IPS DF 19.7 (cell line): ENCODE results near the gene DOCK9.

Experiments used
- DNase-seq: peaks from one replicate; pipeline ENCODE4 v3.0.0-alpha.2; 2013; ENCODE audit warnings: low read depth, low spot score

Gene DOCK9

DNA sequence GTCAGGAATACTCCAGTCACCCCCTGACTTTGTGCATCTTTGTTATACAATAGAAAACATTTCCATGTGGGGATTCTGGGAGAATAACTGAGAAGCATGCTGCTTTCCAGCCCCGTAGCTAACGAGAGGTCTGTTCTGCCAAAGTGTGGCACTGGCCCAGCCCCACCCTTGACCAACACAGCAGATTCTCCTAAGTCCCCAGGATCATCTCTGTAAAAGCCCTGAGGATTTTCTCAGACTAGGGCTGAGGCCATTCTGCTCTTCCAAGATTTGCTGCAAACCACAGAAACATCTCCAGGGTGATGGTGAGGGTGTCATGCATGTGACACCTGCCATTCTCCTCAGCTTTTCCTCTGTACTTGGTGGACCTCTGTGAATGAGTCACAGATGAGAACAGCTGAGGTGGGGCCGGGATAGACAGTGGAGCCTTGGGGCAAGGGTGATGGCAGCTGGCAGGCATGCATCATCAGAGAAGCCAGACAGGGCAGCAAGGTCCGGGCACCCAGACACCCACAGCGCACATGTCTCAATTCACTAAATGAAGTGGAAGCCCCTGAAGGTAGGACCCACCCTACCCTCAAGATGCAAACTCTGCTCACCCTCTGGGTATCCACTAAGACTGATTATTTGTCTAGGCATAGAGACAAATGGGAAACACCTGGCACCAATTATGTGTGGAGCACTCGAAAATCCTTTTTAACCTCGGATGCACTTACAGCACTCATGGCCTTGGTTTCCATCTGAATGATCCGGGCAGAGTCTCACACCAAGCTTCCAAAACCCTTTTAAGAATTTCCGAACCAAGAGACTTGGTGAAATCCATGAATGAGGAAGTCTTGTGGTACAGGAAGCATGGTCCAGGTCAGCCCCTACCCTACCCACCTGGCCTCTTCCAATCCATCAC is 20.1 kb upstream of the DOCK9 start:
- DNase-seq = no peak

DNA sequence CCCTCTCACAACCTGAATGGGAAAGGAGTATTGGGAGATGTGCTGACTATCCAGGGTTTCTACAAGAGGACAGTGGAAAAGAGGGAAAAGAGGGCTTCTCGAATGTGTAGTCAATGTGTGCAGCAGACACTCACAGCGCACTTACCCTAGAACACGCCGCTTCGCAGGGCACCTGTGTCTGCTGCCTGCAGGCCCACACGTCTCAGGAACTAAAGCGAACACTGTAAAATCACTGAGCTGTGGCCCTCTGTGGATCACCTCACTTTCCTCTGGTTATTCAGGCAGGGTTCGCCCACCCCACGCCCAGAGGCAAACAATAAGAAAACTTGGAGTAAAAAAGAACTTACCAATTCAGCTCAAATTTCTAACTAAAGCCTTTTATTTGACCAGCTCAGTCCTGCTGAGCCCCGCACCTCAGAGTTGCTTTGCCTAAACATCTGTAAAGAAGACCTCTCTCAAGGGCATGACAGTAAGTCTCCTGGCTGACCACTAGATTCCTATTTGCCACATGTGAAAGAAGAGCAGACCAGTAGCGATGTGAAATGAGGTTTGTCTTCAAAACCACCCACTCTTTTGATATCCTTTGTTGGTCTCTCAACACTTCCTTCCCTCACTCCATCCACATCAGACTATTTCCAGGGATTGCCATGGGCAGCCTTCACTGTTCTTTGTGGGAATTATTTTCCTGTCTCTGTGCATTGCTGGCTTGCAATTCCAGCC is 19.3 kb upstream of the DOCK9 start:
- DNase-seq = no peak

DNA sequence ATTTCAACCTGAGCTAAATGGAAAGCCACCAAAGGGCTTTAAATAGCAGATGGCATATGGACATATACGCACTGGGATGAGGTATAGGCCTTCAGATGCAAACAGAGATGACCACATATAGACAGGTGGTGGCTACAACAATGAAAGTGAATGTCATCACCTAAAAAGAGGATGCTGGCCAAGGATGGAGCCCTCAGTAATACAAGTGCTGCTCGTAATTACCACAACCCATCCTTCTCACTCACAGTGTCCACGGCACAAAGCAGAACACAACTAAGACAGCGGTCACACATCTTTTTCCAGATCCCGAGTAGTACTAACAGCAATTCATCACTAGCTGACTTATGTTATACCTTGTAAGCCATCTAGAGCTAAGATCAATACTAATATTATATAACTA is 18.2 kb upstream of the DOCK9 start:
- DNase-seq = no peak

DNA sequence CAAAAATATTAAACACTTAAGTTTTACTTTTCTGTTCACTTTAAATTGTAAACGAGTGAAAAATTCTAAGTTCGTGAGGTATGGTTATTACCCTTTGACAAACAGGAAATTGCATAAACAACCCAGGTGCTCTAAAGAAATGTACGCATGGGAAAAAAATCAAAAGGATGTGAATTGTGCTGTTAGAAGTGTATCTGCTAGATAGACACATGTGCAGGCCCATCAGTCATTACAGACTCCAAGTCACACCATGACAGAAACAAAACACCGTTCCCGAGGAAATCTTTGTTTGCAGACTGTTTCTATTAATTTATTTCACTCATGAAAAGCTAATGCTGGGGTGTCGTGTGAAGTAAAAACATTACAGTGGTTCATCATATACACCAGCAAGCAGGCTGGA is 17.0 kb upstream of the DOCK9 start:
- no peak for DNase-seq

DNA sequence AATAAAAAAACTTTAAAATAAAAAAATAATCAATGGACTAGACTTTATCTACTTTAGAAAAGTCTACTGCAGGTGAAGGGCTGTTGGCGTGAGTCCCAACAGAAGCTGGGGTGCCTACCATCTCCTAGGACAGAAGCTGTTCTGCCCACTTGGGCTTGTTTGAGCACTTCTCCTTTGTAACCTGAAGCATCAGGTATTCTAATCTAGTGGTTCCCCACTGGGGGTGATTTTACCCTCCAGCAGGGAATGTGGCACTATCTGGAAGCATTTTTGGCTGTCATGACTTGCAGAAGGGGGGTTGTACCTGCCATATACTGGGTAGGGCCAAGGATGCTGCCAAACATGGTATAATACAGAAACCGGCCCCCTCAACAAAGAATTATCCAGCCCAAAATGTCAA is 16.2 kb upstream of the DOCK9 start:
- no peak for DNase-seq

DNA sequence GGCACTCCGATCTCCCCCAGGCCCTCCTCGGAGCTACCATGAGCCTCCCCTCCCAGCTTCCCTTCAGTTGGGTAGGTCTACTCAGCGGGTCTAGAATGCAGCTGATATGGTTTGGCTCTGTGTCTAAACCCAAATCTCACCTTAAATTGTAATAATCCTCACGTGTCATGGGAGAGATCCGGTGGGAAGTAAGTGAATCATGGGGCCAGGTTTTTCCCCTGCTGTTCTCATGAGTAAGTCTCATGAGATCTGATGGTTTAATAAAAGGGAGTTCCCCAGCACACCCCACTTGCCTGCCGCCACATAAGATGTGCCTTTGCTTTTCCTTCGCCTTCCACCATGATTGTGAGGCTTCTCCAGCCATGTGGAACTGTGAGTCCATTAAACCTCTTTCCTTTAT is 14.5 kb upstream of the DOCK9 start:
- no peak for DNase-seq

DNA sequence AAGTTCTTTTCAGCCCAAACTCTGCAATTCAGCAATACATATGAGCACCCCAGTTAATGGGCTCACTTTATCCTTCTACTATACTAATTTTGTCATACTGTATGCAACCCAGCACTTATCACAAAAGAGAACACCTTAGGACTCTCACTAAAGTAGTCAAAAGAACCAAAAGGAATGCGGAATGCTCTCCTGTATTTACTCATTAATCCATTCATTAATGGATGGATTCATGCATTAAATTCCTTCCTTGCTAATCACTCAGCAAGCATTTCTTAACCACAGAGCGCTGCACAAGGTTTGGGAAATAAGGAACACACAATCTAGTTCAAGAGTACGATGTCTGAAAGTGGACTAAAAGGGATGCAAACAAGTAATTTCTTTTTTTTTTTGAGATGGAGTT is 12.8 kb upstream of the DOCK9 start:
- no peak for DNase-seq

DNA sequence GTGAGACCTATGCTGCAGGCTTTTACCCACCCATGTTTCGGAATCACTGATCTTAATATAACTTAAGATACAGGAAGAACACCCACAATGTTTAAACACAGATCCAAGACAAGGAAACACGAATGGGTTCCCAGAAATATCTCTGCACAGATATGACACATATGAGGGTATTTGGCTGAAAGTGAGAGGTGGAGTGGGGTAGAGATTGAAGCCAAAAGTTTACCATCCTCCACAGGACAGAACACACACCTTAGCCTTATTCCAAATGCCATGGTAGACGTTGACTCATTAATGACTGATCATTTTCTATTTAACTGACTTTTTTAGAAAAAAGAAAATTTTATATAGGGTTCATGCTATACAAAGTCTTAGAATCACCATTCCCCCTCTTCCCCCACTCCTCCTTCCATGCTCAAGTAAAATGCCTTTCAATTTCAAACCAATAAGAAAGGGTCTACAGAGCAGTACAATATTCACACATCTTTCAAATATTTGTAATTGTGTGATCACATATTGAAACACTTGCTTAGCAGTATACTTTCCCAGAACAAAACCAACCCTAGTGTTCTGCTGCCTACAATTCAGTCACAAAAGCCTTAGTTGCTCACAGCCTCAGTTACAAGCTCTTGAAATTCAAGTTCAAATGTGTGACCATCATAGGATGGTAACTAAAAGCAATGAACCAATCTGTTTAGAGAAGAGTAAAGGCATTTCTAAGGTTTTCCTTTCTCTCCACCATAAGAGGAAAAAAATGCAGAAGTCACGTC is 11.8 kb upstream of the DOCK9 start:
- no peak for DNase-seq

DNA sequence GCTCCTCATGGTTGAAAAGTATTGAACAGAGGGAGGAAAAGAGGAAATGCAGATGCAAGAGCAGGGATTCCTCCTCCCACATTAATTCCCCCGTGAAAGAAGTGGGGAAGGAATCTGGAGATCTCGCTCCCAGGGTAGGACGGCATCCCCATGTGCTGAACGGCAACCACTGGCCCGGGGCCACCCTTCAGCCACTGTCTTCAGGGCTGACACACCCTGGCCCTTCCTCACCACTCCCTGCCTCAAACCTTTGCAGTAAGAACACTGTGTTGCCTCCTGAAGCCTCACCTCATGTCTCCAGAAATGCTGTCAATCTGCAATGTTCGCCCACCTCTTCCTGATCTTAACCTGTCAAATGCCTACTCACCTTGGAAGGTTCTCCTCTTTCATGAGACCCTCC is 10.9 kb upstream of the DOCK9 start:
- DNase-seq = no peak

DNA sequence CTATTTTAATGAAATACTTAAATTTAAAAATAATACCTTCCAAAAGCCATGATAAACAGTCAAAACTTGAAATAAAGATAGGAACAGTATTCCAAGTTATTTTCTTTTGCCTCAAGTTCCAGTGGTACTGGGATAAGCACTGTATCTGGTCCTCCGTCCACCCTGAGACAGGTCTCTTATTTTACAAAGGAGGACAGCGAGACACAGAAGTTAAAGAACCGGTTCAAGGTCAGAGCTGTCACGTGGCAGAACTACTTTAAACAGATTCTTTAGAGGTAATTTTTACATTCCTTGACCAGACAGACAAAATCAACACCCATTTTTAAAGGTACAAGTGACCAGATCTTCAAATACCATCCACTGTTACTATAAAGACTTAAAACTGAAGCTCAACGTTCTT is 10.4 kb upstream of the DOCK9 start:
- DNase-seq = no peak

DNA sequence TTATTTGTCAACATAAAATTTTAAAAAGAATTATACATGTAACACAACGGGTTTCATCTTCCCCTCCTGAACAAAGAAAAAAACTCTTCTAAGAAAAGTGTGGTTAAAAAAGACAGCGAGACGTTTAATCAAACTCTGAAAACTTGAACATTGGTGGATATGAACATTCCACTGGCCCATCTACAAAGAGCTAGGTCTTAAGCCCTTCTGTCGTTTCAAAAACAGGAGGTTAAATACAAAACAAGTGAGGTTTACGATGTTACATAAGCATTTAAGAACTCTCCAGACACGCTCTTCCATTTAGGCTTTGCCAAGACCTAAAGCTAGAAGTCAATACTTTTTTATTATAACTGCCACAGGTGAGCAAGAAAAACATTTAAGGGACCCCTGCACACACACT is 9.4 kb upstream of the DOCK9 start:
- no peak for DNase-seq

DNA sequence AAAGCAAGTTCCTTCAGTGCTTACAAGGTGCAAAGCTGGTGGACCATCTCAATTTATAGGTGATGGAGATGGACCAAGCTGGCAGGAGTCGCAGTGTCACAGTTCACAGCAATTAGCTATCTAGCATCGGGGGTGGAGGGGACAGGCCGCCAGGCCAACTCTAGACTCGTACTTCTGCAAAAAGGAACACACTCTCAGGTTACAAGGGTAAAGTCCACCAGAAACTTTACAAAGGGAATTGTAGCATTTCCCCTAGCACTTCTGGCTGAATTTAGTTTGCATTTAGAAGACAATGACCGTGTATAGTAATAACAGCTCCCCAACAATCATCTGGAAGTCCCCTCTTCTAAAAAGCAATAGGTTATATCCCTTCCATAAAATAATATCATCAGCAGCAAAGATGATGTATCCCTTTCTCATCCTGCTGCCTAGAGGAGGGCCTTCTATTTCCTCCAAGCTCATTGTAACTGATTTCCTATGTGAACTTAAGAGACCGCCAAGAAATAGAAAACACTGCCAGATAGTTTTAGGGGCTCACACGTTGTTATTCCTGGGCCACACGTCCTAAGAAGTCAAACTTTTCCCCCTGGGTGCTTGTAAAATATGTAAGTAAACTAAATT is 8.5 kb upstream of the DOCK9 start:
- DNase-seq = no peak

DNA sequence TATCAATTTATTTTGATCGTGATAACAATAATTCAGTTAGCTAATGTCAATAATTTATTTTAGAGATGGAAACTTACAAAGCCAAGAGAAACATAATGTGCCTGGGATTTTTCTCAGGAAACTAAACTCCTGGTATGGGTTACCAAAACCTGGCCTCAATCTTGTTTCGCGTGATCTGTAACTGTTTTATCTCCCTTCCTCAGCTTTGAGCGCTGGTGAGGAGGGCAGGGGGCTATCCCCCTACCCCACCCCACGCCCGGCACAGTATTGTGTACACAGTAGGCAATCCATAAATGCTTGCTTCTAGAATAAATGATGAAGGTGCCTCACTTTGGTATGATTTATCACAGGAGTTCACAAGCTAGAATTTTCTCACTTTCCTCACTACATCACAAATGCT is 7.7 kb upstream of the DOCK9 start:
- no peak for DNase-seq

DNA sequence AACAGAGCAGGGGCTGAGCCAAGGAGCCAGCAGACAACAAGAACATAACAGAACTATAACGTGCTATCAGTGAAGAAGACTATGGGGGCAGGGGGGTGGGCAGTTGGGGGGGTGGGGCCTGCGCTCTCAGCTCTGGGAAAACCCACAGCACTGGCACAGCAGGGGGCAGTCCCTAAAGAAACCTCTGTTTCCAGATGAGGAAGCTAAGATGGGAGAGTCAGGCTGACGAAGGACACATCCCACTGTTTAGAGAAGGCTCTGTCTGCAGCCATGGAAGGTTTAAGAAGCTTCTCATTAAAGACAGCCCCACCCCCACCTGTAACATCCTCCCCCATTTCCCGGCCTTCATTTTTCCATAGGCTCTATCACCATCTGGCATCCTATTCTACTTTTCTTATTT is 7.1 kb upstream of the DOCK9 start:
- DNase-seq = no peak

DNA sequence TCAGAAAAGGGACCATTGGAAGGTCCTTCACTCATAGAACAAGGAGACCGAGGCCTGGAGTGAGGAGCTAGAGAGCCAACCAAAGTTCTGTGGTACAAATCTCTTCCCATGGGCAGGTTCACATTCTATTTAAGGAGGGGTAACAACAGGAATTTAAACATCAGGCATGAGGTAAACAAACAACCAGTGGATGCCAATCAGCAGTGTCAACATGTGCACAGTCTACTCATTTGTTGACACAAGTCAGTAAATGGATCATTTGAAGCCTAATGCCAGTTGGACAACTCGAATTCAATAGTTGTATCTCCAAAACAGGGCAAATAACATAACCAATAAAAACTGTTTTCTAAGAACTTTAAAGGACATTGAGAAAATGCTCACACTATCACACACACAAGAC is 6.3 kb upstream of the DOCK9 start:
- DNase-seq = no peak

DNA sequence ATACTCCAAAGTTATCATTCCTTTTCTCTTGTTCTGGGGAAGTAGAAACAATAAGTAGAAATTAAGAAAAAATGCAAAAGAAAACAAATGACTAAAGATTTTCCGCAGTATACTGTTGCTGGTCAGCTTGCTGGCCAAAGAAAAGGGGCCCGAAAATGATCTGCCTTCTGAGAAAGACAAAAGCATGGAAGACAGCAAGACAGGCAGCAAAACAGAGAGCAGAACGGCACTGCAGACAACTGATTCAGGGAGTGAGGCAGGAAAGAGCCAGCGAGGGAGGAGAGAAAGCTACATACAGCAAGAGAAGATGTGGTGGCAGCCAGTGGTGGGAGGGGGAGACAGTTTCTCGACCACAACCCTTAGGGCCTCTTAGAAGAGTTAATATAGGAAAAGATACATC is 5.3 kb upstream of the DOCK9 start:
- DNase-seq = no peak

DNA sequence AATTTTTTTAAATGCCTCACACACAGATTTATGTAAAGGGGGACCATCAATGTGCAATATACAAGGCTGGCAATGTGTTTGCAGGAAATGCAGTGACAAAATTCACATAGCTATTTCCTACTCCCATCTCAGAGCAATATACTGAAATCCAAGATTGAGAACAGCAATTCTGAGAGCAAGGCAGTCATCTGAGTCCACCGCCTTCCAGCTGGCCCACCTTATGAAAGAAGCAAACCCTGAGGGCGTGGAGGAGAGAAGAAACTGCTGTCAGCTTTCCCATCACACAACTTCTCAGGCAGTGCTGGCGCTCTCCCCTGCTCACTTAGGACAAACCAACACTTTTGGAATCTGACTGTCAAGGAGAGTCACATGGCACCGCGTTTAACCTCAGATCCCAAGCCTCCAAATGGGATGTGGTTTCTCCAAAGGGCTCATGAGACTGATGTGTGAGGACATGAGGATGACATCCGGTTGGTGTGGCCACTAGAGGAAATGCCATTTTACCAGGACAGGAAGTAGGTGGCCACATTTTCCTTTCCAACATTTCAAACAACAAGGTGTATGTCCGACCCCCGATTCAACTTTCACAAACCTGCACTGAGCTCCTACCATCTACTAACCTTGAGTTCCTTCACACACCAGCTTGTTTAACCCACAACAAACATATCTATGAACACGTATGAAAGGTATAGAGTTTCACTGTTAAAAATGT is 3.7 kb upstream of the DOCK9 start:
- no peak for DNase-seq

DNA sequence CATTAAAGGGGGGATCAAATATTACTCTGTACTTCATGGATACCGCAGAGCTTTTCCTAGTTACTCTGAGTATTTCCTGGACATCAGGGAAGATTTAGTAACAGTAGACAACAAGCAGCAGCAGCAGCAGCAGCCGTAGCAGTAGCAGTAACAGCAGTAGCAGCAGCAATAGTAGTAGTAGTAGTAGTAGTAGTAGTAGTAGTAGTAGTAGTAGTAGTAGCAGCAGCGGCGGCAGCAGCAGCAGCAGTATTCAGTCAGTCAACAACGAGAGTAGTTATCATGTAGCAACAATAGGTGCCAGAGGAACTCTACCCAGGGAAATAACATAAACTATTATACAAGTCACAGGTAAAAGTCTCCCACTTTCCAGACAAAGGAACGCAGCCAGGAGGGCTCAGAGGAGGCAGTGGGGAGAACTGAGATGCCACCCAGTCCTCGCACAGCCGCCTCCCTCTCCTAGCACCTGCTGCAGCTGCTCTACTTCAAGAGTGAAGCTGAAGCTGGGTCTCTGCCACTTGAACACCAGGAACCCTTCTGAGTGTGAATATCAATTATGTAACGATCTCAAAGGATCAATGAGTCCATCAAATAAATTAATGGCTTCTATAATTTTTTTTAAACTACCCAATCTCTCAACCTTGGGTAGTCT is 1.3 kb upstream of the DOCK9 start:
- no peak for DNase-seq

DNA sequence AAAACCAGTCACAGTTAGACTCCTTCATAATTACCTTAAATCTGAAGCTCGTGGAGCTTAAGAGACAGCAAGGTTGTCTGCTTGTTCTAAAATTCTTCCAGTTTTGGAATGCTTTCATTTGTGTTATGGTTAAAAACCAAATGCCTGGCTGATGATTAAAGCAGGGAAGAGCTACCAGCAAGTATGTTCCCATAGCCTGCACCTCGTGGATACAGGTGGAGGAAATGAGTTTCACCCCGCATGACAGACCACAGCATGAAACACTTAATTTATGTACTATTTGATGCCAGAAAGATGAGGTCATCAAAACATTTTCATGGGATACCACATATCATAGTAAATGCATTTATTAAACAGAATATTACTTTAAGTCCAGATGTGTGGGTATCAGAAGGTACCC is 416 bp upstream of the DOCK9 start:
- DNase-seq = no peak

DNA sequence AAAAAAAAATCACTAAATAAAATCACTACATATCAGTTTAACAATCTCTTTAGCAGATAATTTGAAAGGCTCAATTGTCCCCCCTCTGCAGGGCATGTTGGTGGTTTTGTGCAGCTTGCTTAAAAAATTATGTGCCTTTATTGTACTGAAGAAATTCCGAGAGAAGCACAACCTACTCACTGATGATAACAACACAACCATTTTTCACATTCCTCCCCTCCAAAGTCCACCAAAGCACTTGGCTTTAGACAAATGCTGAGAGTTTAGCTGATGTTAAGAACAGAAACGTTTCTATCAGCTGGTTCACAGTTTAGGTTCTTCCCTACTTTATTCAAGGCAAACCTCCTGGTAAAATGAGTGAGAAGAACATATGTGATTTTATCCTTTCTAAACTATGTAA is 923 bp downstream of the DOCK9 start:
- no peak for DNase-seq

DNA sequence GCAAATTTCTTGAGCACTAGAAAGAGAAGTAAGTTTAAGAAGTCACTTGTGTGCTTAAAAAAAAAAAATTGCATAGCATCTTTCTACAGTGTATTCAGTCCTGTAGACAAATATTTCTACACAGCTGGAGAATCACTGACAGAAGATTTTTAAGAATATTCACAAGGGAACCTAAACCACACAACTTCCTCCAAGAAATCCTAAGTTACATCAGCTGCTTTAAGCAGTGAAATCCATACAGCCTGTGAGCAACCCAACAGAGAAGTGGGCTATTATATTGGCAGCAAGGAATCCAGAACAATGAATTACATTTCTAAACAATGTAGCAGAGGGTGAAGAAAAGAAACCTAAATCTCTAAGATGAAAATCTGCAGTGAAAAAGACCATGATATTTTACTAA is 1.5 kb downstream of the DOCK9 start:
- no peak for DNase-seq
